Small intestine (tissue), 7 donors: ENCODE results near the gene DES. TPM values are rescaled to one million over a fixed set of nuclear protein-coding genes. Genes with fewer than 3 reads are reported as not detected.
A peak's percentile ranks its signal among the peaks of the same experiment; 100 is the strongest.
"Not testable (repeated sequence)": the region's sequence is repeated elsewhere in the genome, so short reads cannot be mapped to it uniquely, and the experiment has no call there.

ENCODE experiments used
- DNase-seq, 2 donors: peaks; one replicate each; pipeline versions ENCODE4 v3.0.0 to v3.0.0-alpha.2; 2013
- FAIRE-seq: peaks from 2 replicates; lab custom pipeline; 2012; peaks lifted over from hg19 to GRCh38; lab: Jason Lieb, UNC
- H3K27ac ChIP-seq, 3 donors: one replicate each; pipeline ENCODE4 v1.5.1; 2013; ENCODE audit warnings: low read length in 2 of 3, mild to moderate bottlenecking in 2 of 3, control low read depth in 1 of 3, inconsistent platforms in 1 of 3, low read depth in 1 of 3, moderate library complexity in 1 of 3
- H3K27me3 ChIP-seq, 3 donors: one replicate each; pipeline ENCODE4 v1.6.1; 2013; ENCODE audit warnings: low read length in 3 of 3, inconsistent platforms in 1 of 3; ENCODE audit not compliant: control insufficient read depth in 3 of 3, insufficient read depth in 3 of 3
- H3K36me3 ChIP-seq, 3 donors: one replicate each; pipeline ENCODE4 v1.6.1; 2013; ENCODE audit warnings: low read length in 3 of 3, inconsistent platforms in 1 of 3, low read depth in 1 of 3, mild to moderate bottlenecking in 1 of 3, moderate library complexity in 1 of 3; ENCODE audit not compliant: control insufficient read depth in 3 of 3, insufficient read depth in 2 of 3
- H3K4me1 ChIP-seq, 3 donors: one replicate each; pipeline ENCODE4 v1.6.1; 2013; ENCODE audit warnings: low read length in 2 of 3, inconsistent platforms in 1 of 3, low read depth in 1 of 3, mild to moderate bottlenecking in 1 of 3, moderate library complexity in 1 of 3; ENCODE audit not compliant: control insufficient read depth in 3 of 3, insufficient read depth in 2 of 3
- H3K4me3 ChIP-seq, 3 donors: one replicate each; pipeline ENCODE4 v1.5.1; 2013; ENCODE audit warnings: low read length in 3 of 3, control low read depth in 1 of 3, inconsistent platforms in 1 of 3, low read depth in 1 of 3, mild to moderate bottlenecking in 1 of 3, moderate library complexity in 1 of 3
- H3K9me3 ChIP-seq, 2 donors: one replicate each; pipeline ENCODE4 v1.6.1; 2013; ENCODE audit warnings: low read depth in 1 of 2, low read length in 1 of 2; ENCODE audit not compliant: control insufficient read depth in 2 of 2, insufficient read depth in 1 of 2
- WGBS, 3 donors: extraction: QIAGEN DNeasy Blood & Tissue Kit; methylation state at CpG; one replicate each; pipeline ENCODE4 v1.1.7; 2013; 5-methylcytosine and 5-hydroxymethylcytosine counted together
- polyA plus RNA-seq, 4 donors: library from polyadenylated mRNA; stranded (reverse) in 3 of 4; unstranded in 1 of 4; fragments of 200-250 nt in 3 of 4; fragments of 120-200 nt in 1 of 4; gene quantifications; one replicate each; pipeline versions ENCODE4 v1.2.1 to v1.2.3, GENCODE V29; 2013
- donor health status: healthy with polysubstance abuse.
- donor health status: control.
- donor health status: control.
- donor health status: Bipolar disorder and iron deficiency.
- donor health status: healthy.

DES gene
- polyA plus RNA-seq, 4 donors = 24.6 to 178 (median 67.4) TPM

DNA sequence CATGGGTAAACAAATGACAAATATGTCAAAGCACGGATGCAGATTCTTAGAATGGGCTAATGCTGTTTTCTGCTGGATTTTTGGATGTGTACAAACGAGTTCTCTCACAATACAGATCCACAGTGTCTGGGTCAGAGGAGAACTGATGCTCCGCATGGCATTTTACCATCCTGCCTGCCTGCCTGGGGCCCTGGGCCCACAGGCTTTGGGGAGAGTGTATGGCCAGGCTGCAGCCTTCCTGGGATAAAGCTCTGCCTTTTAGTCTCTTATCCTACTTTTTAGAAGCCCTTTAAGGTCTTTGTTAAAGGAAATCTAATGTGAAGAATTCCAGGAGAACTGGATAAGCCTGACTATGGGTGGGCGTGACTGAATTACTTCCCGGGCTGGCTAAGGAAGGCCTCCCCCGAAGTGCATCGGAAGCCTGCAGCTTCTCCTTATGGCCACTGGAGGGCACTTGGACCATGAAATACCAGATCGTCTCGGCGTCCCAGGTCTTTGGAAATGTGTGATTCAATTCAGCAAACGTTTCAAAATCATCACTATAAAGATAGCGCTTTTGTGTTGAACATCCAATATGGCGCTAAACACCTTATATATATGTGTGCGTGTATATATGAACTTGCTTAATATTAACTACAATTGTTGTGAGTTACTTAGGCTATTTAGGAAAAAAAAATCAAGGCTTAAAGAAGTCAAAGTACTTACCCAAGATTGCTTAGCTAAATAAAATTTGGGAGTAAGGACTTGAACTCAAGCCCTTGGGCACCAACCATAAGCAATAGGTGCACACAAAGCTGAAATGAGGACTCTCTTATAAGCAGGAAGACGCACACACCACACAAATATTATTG lies 15.3 kb upstream of the DES start:
- WGBS, 3 donors = 18 to 20% (median 20%) methylated on average over 15 of the region's 15 CpGs
- Histone ChIP-seq H3K27me3 (no peaks in the 10 kb centered on the region), H3K4me3 (no peak overlapping the region), H3K4me1 (peaks cover 10 to 34% (median 11%) of the 10 kb centered on the region in 3 donors), H3K36me3 (no peaks in the 10 kb centered on the region), H3K27ac (no peak overlapping the region), H3K9me3 (no peaks in the 10 kb centered on the region)
- peak; percentile 71 to 78 for DNase-seq
- FAIRE-seq = no peak

DNA sequence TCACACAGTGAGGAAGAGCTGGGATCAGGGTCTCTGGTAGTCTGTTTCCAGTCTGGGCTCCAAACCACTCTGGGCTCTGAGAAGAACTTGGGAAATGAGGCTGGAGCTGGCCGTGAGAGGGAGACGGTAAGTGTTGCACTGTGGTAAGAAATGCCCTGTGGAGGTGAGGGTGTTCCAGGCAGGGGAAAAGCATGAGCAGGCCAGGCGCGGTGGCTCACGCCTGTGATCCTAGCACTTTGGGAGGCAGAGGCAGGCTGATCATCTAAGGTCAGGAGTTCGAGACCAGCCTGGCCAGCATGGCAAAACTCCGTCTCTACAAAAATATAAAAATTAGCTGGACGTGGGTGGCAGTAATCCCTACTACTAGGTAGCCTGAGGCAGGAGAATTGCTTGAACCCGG lies 14.3 kb upstream of the DES start:
- WGBS, 3 donors = 90 to 97% (median 91%) methylated on average over 9 of the region's 9 CpGs
- no peaks in the 10 kb centered on the region for H3K36me3 ChIP-seq
- FAIRE-seq (no peak), DNase-seq (no peak)
- H3K9me3 ChIP-seq = no peaks in the 10 kb centered on the region
- H3K4me3 ChIP-seq = no peak overlapping the region
- no peaks in the 10 kb centered on the region for H3K27me3 ChIP-seq
- H3K4me1 ChIP-seq = peaks cover 6 to 26% (median 10%) of the 10 kb centered on the region in 3 donors
- H3K27ac ChIP-seq = no peak overlapping the region

- DNase-seq (no peak), FAIRE-seq (no peak)
- Histone ChIP-seq H3K4me3 (no peak overlapping the region), H3K27me3 (no peaks in the 10 kb centered on the region), H3K36me3 (no peaks in the 10 kb centered on the region), H3K27ac (peak overlapping the region in 1 of 3 donors; percentile 18), H3K9me3 (no peaks in the 10 kb centered on the region), H3K4me1 (peaks cover 3 to 20% (median 8%) of the 10 kb centered on the region in 3 donors)
- 80 to 85% (median 81%) methylated on average over 10 of the region's 10 CpGs for WGBS, 3 donors
These were observed 13.8 kb upstream of the DES start for GRCh38 chr2:219404291-219404910.

- no peak for DNase-seq
- 70 to 78% (median 76%) methylated on average over 6 to 7 of the region's 7 CpGs for WGBS, 3 donors
These were observed 13.2 kb upstream of the DES start for GRCh38 chr2:219404954-219405353.

GRCh38 chr2:219405451-219405850 lies 12.7 kb upstream of the DES start:
- 41 to 69% (median 52%) methylated on average over 8 to 9 of the region's 9 CpGs for WGBS, 3 donors
- no peak for DNase-seq
- peak overlapping the region in 1 of 3 donors; percentile 18 for H3K27ac ChIP-seq
- no peaks in the 10 kb centered on the region for H3K9me3 ChIP-seq
- no peaks in the 10 kb centered on the region for H3K27me3 ChIP-seq
- H3K4me3 ChIP-seq = no peak overlapping the region
- no peaks in the 10 kb centered on the region for H3K36me3 ChIP-seq
- peaks cover 0 to 10% (median 2%) of the 10 kb centered on the region in 3 donors for H3K4me1 ChIP-seq
- FAIRE-seq = no peak

More at GRCh38 chr2:219404954-219405353, 13.2 kb upstream of the DES start:
- Histone ChIP-seq H3K4me3 (no peak overlapping the region), H3K27me3 (no peaks in the 10 kb centered on the region), H3K9me3 (no peaks in the 10 kb centered on the region), H3K36me3 (no peaks in the 10 kb centered on the region), H3K4me1 (peaks cover 0 to 15% (median 5%) of the 10 kb centered on the region in 3 donors), H3K27ac (peak overlapping the region in 1 of 3 donors; percentile 18)
- no peak for FAIRE-seq

- no peak overlapping the region for H3K4me3 ChIP-seq
- no peaks in the 10 kb centered on the region for H3K36me3 ChIP-seq
- WGBS, 3 donors = 84 to 86% (median 85%) methylated on average over 7 of the region's 7 CpGs
- peak overlapping the region in 2 of 3 donors; percentile 33 to 71 for H3K27ac ChIP-seq
- H3K4me1 ChIP-seq = peaks cover 0 to 5% (median 0%) of the 10 kb centered on the region in 3 donors
- no peak for DNase-seq
- no peaks in the 10 kb centered on the region for H3K9me3 ChIP-seq
- H3K27me3 ChIP-seq = no peaks in the 10 kb centered on the region
- no peak for FAIRE-seq
These were observed 12.0 kb upstream of the DES start for GRCh38 chr2:219405958-219406860.

DNA sequence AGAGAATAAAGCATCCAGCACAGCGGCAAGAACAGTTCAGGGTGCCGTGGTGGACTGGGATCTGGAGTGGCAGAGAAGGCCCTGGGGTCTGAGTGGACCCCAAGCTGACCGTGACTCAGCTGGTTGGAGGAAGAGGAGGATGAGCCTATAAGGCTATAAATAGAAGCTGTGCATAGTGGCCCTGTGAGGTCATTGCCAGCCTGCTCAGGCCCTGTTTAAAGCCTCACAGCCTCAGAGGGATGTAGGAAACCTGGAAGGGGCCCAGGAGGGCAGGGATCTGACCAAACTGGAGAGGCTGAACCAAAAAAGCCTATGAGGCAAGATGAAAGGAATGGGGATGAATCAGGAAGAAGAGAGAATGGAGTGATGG lies 11.3 kb upstream of the DES start:
- H3K4me3 ChIP-seq = no peak overlapping the region
- FAIRE-seq = no peak
- peak overlapping the region in 2 of 3 donors; percentile 33 to 71 for H3K27ac ChIP-seq
- H3K27me3 ChIP-seq = peaks cover 0 to under 1% (median 0%) of the 10 kb centered on the region in 3 donors
- peaks cover 0 to 5% (median 0%) of the 10 kb centered on the region in 3 donors for H3K4me1 ChIP-seq
- H3K9me3 ChIP-seq = no peaks in the 10 kb centered on the region
- DNase-seq = no peak
- WGBS, 3 donors = 58 to 85% (median 76%) methylated on average over 3 of the region's 3 CpGs
- H3K36me3 ChIP-seq = no peaks in the 10 kb centered on the region

- H3K27me3 ChIP-seq = not testable (repeated sequence)
These were observed 10.8 kb upstream of the DES start for GRCh38 chr2:219407343-219407742.

More at GRCh38 chr2:219407343-219407742, 10.8 kb upstream of the DES start:
- H3K4me1 ChIP-seq, H3K9me3 ChIP-seq, FAIRE-seq, H3K4me3 ChIP-seq, DNase-seq, H3K36me3 ChIP-seq: not testable (repeated sequence)
- WGBS, 3 donors = 61 to 70% (median 65%) methylated on average over 5 of the region's 5 CpGs
- H3K27ac ChIP-seq = peak overlapping the region in 2 of 3 donors; percentile 21 to 25
